Calu3 (cell line): ENCODE data around the gene ASB10. TPM values are rescaled to one million over a fixed set of nuclear protein-coding genes. Genes with fewer than 3 reads are reported as not detected.

Experiments used
- BruUV-seq: library from RNA; stranded (reverse); fragments of 400-500 nt; replicated peaks from 2 replicates; lab custom pipeline; 2021; lab: Mats Ljungman, UMichigan
- CTCF ChIA-PET: fragments of 300-600 bp; sonication (Branson Sonifier 250); formaldehyde crosslinking; loops from one replicate; lab custom pipeline; 2022; ENCODE audit warnings: antibody characterized with exemption; lab: Charles Lee
- DNase-seq: peaks from one replicate; pipeline ENCODE4 v3.0.0; 2022
- H3K27ac Mint-ChIP-seq: one replicate; pipeline ENCODE4 v1.8.0; 2022; ENCODE audit warnings: mixed read lengths; ENCODE audit not compliant: unreplicated experiment
- H3K27me3 Mint-ChIP-seq: one replicate; pipeline ENCODE4 v1.8.0; 2022; ENCODE audit warnings: mixed read lengths; ENCODE audit not compliant: unreplicated experiment
- H3K36me3 Mint-ChIP-seq: one replicate; pipeline ENCODE4 v1.8.0; 2022; ENCODE audit warnings: mild to moderate bottlenecking, moderate library complexity, mixed read lengths; ENCODE audit not compliant: insufficient read depth, unreplicated experiment
- H3K4me1 Mint-ChIP-seq: one replicate; pipeline ENCODE4 v1.8.0; 2022; ENCODE audit warnings: mild to moderate bottlenecking, low read depth, mixed read lengths; ENCODE audit not compliant: unreplicated experiment
- H3K4me3 Mint-ChIP-seq: one replicate; pipeline ENCODE4 v1.8.0; 2022; ENCODE audit warnings: mild to moderate bottlenecking, low read depth, moderate library complexity, mixed read lengths; ENCODE audit not compliant: unreplicated experiment
- H3K9me3 Mint-ChIP-seq: one replicate; pipeline ENCODE4 v1.8.0; 2022; ENCODE audit warnings: low read depth, mixed read lengths; ENCODE audit not compliant: unreplicated experiment
- CTCF ChIP-seq: fragments of 200-600 bp; IDR thresholded peaks from one replicate; pipeline ENCODE4 v1.8.0; 2022; ENCODE audit warnings: antibody characterized with exemption; ENCODE audit not compliant: unreplicated experiment
- intact Hi-C: fragments of 100-400 bp; cut with micrococcal nuclease; formaldehyde crosslinking; loops from one replicate; pipeline ENCODE4 v1.10.0; 2022; ENCODE audit not compliant: unreplicated experiment
- total RNA-seq: library from RNA; stranded (reverse); gene quantifications from 2 replicates; pipeline ENCODE4 v1.2.3, GENCODE V29; 2022

The ASB10 gene
- total RNA-seq, 1 experiment from 2014 or later: not detected

DNA sequence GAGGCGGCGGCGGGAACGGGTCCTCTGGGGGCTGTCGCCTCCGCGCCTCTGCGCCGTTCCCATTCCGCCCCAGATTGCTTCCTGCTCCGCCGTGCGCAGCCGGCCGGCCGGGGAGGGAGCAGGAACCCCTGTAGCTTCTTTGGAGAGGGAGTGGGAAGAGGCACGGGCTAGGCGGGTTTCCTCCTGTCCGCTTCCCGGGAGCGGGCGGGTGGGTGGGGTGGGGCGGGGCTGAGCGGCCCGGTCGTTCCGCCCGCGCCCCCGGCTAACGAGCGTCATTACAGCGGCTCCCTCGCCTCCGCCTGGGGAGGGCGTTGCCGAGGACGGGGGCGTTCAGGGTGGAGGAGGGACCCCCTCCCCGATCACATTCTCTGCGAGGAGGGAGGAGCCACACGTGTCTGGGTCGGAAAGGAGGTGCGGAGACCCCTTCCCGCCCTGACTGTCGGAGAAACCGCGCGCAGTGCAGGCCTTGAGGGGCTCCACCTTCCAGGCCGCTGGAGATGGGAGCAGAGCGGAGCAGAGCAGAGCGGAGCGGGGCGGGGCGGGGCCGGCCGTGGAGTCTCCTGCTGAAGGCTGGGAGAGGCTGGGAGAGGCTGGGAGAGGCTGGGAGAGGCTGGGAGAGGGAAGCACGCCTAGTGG lies 61.1 kb downstream of the ASB10 start:
- intact Hi-C loops: no loop called here
- no peak for DNase-seq
- TF ChIP-seq CTCF: no peak
- no TSS peak for BruUV-seq
- H3K27ac Mint-ChIP-seq: no peak overlapping the region
- H3K9me3 Mint-ChIP-seq: no peaks in the 10 kb centered on the region
- no peaks in the 10 kb centered on the region for H3K27me3 Mint-ChIP-seq
- H3K4me3 Mint-ChIP-seq: peak overlapping the region; percentile 65
- CTCF ChIA-PET: interaction anchor here (0.6 kb wide), 1 partner anchor 165 kb away, joined by 4 read pairs; no protein-coding TSS in a partner anchor
- H3K4me1 Mint-ChIP-seq: no peaks in the 10 kb centered on the region
- H3K36me3 Mint-ChIP-seq: peaks cover 27% of the 10 kb centered on the region

Other genes with a start within 250 kb of the ASB10 start
- gene KCNH2, start 208.9 kb downstream of the ASB10 start, total RNA-seq: 0.45 and 0.66 TPM in 2 replicates
- 0.71 and 1.1 TPM in 2 replicates for gene NOS3, start 196.2 kb downstream of the ASB10 start, total RNA-seq
- 7.9 and 17.7 TPM in 2 replicates for gene ATG9B, start 162.8 kb downstream of the ASB10 start, total RNA-seq
- 40.2 and 42.3 TPM in 2 replicates for gene ABCB8, start 158.8 kb downstream of the ASB10 start, total RNA-seq
- 11.7 and 13.6 TPM in 2 replicates for gene ASIC3, start 138.7 kb downstream of the ASB10 start, total RNA-seq
- gene CDK5, start 129.4 kb downstream of the ASB10 start, total RNA-seq: 23.5 and 24.6 TPM in 2 replicates
- 194 and 209 TPM in 2 replicates for gene SLC4A2, start 127.7 kb downstream of the ASB10 start, total RNA-seq
- 113 and 121 TPM in 2 replicates for gene FASTK, start 106.4 kb downstream of the ASB10 start, total RNA-seq
- gene TMUB1, start 103.8 kb downstream of the ASB10 start, total RNA-seq: 49.9 and 51.2 TPM in 2 replicates
- gene AGAP3, start 100.8 kb downstream of the ASB10 start, total RNA-seq: 67.4 and 73.4 TPM in 2 replicates
- gene GBX1, start 19.6 kb downstream of the ASB10 start, total RNA-seq: not detected in 2 replicates
- not detected in 2 replicates for gene H2BK1, start 23.2 kb upstream of the ASB10 start, total RNA-seq
- 43.0 and 49.7 TPM in 2 replicates for gene ABCF2, start 40.0 kb upstream of the ASB10 start, total RNA-seq
- 48.1 and 51.3 TPM in 2 replicates for gene CHPF2, start 45.2 kb upstream of the ASB10 start, total RNA-seq
- gene SMARCD3, start 61.4 kb upstream of the ASB10 start, total RNA-seq: 2.3 and 4.1 TPM in 2 replicates
- 56.2 and 69.2 TPM in 2 replicates for gene NUB1, start 154.6 kb upstream of the ASB10 start, total RNA-seq
- not detected in 2 replicates for gene WDR86, start 222.8 kb upstream of the ASB10 start, total RNA-seq